SU-DHL-6 (cell line): Measurements from ENCODE around the gene CARMIL1.

Experiments used
- H2AFZ ChIP-seq: fragments of 200-600 bp; sonication (generic); 2 replicates; pipeline ENCODE4 v1.6.1; 2014; ENCODE audit warnings: low read depth, mild to moderate bottlenecking, moderate library complexity, mixed read lengths, antibody characterized with exemption, low read length; ENCODE audit not compliant: severe bottlenecking
- H3F3A ChIP-seq: fragments of 200-600 bp; shearing (Covaris generic); 2 replicates; pipeline ENCODE4 v1.6.0; 2016; ENCODE audit warnings: antibody characterized with exemption, mild to moderate bottlenecking; ENCODE audit not compliant: insufficient read depth
- H3K27ac ChIP-seq: fragments of 200-600 bp; sonication (generic); 2 replicates; pipeline ENCODE4 v1.5.1; 2016; ENCODE audit warnings: low read depth, mild to moderate bottlenecking, low read length, moderate library complexity, mixed read lengths
- H3K27me3 ChIP-seq: fragments of 200-600 bp; sonication (generic), shearing (Covaris generic); 2 replicates; pipeline ENCODE4 v1.6.0; 2014; ENCODE audit warnings: mild to moderate bottlenecking, low read length
- H3K36me3 ChIP-seq: fragments of 200-600 bp; sonication (generic); 2 replicates; pipeline ENCODE4 v1.6.1; 2014; ENCODE audit warnings: mild to moderate bottlenecking, low read length, mixed read lengths
- H3K4me2 ChIP-seq: fragments of 300-600, 200-600 bp; shearing (Covaris generic), sonication (generic); 2 replicates; pipeline ENCODE4 v1.6.0; 2014; ENCODE audit warnings: low read length, low read depth, mild to moderate bottlenecking; ENCODE audit not compliant: poor library complexity, severe bottlenecking
- H3K4me3 ChIP-seq: fragments of 200-600 bp; sonication (generic); 2 replicates; pipeline ENCODE4 v1.5.1; 2014; ENCODE audit warnings: antibody characterized with exemption, low read length, mild to moderate bottlenecking, mixed read lengths; ENCODE audit not compliant: insufficient read depth, poor library complexity, severe bottlenecking
- H3K79me2 ChIP-seq: fragments of 200-600 bp; sonication (generic); 2 replicates; pipeline ENCODE4 v1.6.1; 2014; ENCODE audit warnings: mild to moderate bottlenecking, low read length, moderate library complexity; ENCODE audit not compliant: insufficient read depth
- H3K9ac ChIP-seq: fragments of 200-600 bp; sonication (generic); 2 replicates; pipeline ENCODE4 v1.7.0; 2014; ENCODE audit warnings: mild to moderate bottlenecking, low read length
- H3K9me2 ChIP-seq: fragments of 200-600 bp; sonication (generic); replicated peaks from 2 replicates; pipeline ENCODE4 v1.6.1; 2014; ENCODE audit warnings: low read length; ENCODE audit not compliant: insufficient read depth
- H3K9me3 ChIP-seq: fragments of 200-600 bp; sonication (generic); 2 replicates; pipeline ENCODE4 v1.6.1; 2014; ENCODE audit warnings: low read length, mixed read lengths; ENCODE audit not compliant: insufficient read depth
- H4K20me1 ChIP-seq: fragments of 200-600 bp; sonication (generic); 2 replicates; pipeline ENCODE4 v1.6.1; 2014; ENCODE audit warnings: low read depth, mild to moderate bottlenecking, antibody characterized with exemption, low read length, moderate library complexity, mixed read lengths
- EZH2phosphoT487 ChIP-seq: fragments of 200-600 bp; sonication (generic), shearing (Covaris generic); conservative IDR thresholded peaks from 2 replicates; pipeline ENCODE4 v1.6.1; 2018; ENCODE audit warnings: mild to moderate bottlenecking, antibody characterized with exemption, low read length, moderate library complexity, mixed read lengths
- TF ChIP-seq, protein P1 (sequence below): fragments of 200-600 bp; sonication (generic); IDR thresholded peaks from one replicate; pipeline ENCODE4 v1.5.1; 2017; ENCODE audit warnings: antibody characterized with exemption, mild to moderate bottlenecking, low read length, moderate library complexity; ENCODE audit not compliant: insufficient read depth, poor library complexity, severe bottlenecking

CARMIL1 gene

DNA sequence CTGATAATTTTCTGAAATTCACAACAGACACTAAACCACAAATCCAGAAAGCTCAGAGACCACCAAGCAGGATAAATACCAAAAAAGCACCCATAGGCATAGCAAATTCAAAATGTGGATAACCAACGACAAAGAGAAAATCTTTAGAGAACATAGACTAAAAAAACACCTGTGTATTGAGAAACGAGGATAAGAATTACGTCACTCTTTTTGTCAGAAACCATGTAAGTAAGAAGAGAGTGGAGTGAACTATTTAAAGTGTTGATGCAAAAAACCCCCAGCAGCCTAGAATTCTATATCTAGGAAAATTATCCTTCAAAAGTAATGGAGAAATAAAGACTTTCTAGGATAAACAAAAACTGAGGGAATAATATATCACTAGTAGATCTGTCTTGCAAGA, 245.9 kb downstream of the CARMIL1 start:
- TF ChIP-seq EZH2phosphoT487 = no peak
- TF ChIP-seq, protein P1, sequence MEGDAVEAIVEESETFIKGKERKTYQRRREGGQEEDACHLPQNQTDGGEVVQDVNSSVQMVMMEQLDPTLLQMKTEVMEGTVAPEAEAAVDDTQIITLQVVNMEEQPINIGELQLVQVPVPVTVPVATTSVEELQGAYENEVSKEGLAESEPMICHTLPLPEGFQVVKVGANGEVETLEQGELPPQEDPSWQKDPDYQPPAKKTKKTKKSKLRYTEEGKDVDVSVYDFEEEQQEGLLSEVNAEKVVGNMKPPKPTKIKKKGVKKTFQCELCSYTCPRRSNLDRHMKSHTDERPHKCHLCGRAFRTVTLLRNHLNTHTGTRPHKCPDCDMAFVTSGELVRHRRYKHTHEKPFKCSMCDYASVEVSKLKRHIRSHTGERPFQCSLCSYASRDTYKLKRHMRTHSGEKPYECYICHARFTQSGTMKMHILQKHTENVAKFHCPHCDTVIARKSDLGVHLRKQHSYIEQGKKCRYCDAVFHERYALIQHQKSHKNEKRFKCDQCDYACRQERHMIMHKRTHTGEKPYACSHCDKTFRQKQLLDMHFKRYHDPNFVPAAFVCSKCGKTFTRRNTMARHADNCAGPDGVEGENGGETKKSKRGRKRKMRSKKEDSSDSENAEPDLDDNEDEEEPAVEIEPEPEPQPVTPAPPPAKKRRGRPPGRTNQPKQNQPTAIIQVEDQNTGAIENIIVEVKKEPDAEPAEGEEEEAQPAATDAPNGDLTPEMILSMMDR = no peak
- H3K27me3 ChIP-seq = no peaks in the 10 kb centered on the region
- H3K27ac ChIP-seq = no peak overlapping the region
- H3K9ac ChIP-seq = no peak overlapping the region
- H2AFZ ChIP-seq = no peak overlapping the region
- H3K4me2 ChIP-seq = no peak overlapping the region
- no peaks in the 10 kb centered on the region for H3F3A ChIP-seq
- no peaks in the 10 kb centered on the region for H4K20me1 ChIP-seq
- H3K36me3 ChIP-seq = no peaks in the 10 kb centered on the region
- H3K4me3 ChIP-seq = no peak overlapping the region
- no peaks in the 10 kb centered on the region for H3K79me2 ChIP-seq
- H3K9me3 ChIP-seq = no peaks in the 10 kb centered on the region
- H3K9me2 ChIP-seq = no peaks in the 10 kb centered on the region

- H2AFZ ChIP-seq = no peak overlapping the region
- no peaks in the 10 kb centered on the region for H3F3A ChIP-seq
- H3K79me2 ChIP-seq = no peaks in the 10 kb centered on the region
- H3K9me2 ChIP-seq = no peaks in the 10 kb centered on the region
- no peaks in the 10 kb centered on the region for H4K20me1 ChIP-seq
- no peak overlapping the region for H3K4me2 ChIP-seq
- H3K4me3 ChIP-seq = no peak overlapping the region
- no peak for TF ChIP-seq EZH2phosphoT487
- TF ChIP-seq, protein P1 = no peak
- no peak overlapping the region for H3K9ac ChIP-seq
- peaks cover under 1% of the 10 kb centered on the region for H3K36me3 ChIP-seq
- no peak overlapping the region for H3K27ac ChIP-seq
- no peaks in the 10 kb centered on the region for H3K9me3 ChIP-seq
- no peaks in the 10 kb centered on the region for H3K27me3 ChIP-seq
Observed at GRCh38 chr6:25534942-25535631, 255.9 kb downstream of the CARMIL1 start.

- H3K9ac ChIP-seq = no peak overlapping the region
- H3K27me3 ChIP-seq = no peaks in the 10 kb centered on the region
- no peaks in the 10 kb centered on the region for H3K79me2 ChIP-seq
- peaks cover 7% of the 10 kb centered on the region for H3K36me3 ChIP-seq
- no peaks in the 10 kb centered on the region for H3K9me3 ChIP-seq
- H3F3A ChIP-seq = no peaks in the 10 kb centered on the region
- H3K9me2 ChIP-seq = no peaks in the 10 kb centered on the region
- no peak overlapping the region for H2AFZ ChIP-seq
- TF ChIP-seq, protein P1 = no peak
- TF ChIP-seq EZH2phosphoT487 = no peak
- H3K4me3 ChIP-seq = no peak overlapping the region
- no peak overlapping the region for H3K27ac ChIP-seq
- H4K20me1 ChIP-seq = no peaks in the 10 kb centered on the region
- H3K4me2 ChIP-seq = no peak overlapping the region
Observed at GRCh38 chr6:25535632-25536225, 256.6 kb downstream of the CARMIL1 start.
